ENCODE measurements around the gene PHF2.

The PHF2 gene

DNA sequence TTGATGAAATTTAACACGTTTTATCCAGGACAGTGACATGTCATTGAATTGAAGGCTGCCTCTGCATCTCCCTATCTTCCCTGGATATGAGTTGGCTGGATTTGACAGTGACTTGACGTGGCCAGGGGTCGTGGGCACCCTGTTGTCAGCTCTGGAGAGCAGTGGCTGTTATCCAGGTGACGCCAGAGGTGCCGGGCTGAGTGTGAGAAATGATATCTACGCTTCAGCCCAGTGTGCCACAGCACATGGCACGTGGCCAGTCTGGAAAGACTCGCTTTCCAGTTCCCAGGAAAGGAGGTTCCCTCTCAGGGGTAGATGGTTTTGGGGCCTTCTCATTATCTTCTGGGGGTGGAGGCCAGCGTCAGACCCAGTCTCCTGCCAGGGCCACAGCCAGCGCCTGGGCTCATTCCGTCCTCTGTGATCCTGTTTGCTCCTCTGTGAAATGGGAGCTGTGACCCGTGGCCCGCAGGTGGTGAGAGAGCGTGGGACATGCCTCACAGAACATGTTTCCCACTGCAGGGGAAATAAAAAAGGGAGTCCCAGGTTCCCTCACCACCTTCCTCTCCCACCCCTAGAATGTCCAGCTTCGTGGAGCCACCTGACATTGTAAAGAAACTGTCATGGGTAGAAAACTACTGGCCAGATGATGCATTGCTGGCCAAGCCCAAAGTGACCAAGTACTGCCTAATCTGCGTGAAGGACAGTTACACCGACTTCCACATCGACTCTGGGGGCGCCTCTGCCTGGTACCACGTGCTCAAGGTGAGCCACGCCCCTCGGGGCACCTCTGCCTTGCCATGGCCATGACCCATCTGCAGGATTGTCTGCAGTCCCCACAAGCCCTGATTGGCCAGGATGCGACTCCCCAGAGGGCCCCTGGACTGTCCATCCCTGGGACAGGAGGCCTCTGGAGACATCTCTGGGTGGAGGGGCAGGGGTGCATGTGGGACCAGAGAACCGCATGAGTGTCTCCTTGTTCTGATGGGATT, 76.5 kb downstream of the PHF2 start:
- DNase-seq (ENCODE audit: low spot score): no peak

DNA sequence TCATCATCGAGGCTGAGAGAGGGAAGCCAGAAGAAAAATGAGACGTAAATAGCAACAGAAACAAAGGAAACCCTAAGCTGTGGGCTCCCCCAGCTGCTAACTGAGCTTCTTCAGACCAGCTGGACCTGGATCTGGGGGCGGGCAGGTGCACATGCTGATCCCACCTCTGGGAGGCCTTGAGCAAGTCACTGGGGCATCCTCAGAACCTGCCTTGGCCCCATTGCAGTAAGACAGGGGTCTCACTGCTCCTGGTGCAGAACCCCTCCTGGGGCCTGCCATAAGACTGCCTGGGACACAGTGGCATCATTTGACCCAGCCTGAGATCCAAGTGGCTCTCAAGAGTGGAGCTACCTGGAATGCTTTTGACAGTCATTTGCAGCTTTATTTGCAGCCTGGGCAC, 77.4 kb downstream of the PHF2 start:
- no peak for DNase-seq (ENCODE audit: low spot score)

DNA sequence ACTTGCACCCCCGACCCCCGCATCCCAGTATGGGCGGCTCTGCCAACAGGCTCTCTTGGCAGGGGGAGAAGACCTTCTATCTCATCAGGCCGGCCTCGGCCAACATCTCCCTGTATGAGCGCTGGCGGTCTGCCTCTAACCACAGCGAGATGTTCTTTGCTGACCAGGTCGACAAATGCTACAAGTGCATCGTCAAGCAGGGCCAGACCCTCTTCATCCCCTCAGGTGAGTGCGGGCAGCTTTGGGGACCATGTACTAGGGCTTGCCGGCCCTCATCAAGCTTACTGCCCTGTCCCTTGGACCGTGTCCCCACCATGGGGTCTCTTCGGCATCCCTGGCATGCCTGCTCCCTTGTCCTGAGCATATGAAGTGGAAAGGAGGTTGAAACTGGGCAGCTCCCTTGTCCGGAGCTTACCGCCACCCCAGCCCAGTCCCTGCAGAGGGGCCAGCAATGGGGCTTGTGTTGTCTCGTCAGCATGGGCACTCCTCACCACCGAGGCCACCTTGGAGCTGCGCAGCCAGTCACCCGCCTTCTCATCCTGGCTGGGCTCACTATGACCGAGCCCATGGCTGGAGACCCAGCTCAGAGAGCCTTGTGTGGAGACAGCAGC, 78.1 kb downstream of the PHF2 start:
- no peak for DNase-seq (ENCODE audit: low spot score)

DNA sequence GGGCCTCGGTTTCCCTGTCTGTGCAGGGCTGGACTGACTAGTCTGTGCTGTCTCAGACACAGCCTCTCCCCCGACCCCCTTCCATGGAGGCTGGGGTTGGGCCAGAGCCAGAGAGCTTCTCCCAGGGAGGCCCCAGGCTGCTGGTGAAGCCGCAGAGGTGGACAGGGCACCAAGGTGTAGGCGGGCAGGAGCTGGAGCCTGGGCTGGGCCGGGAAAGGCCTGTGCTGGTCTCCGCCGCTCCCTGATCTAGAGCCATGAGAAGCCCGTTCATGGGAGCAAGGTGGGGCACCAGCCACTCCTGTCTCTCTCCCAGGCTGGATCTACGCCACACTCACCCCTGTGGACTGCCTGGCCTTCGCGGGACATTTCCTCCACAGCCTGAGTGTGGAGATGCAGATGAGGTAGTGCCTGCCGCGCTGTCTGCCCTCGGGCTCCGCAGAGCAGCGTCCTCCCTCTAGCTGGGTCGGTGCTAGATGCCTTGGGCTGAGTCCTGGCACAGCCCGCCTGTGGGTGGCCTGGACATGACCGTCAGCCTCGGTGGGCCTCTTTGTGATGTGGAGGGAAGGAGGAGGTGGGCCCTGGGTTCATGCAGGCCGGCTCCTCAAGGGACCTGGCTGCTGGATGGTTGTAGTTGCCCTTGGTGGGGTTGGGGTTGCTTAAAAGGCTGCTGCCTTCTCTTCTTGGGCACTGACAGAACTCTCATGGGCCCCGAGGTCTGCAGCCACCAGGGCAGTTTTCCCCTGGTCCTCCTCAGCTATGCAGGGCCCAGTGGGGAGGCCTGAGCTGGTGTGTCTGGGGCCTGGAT, 79.4 kb downstream of the PHF2 start:
- no peak for DNase-seq (ENCODE audit: low spot score)

DNA sequence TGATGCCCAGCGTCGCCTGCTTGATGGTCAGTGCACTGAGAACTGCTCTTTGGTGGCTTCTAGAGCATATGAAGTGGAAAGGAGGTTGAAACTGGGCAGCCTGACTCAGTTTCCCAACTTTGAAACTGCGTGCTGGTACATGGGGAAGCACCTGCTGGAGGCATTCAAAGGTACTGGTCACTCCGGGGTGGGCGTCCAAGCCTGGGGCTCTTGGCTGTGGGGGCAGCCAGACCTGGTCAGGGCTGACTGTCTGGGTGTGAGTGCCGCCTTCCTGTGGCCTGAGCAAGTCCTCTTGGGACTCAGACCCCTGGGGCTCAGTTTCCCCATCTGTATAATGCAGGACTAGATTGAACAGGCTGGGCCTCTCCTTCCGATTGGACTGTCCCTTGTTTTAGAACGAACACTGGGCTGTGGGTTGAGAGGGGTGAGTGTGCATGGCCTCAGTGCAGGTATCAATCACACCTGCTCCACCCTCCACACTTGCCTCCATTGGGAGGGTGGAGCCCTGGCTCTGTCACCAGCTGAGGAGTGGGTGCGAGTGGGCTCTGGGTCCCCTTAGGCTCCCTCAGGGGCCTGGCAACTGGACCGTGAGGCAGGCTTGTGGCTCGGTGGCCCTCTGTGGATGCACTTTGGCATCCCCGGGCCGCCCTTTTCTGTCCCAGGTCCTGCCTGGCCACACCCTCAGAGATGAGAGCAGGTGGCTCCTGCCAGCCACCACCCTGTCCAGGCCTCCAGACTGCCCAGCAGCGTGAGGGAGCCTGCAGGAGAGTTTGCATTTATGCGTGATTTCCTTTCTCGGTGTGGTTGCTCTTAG, 80.2 kb downstream of the PHF2 start:
- DNase-seq (ENCODE audit: low spot score): no peak

DNA sequence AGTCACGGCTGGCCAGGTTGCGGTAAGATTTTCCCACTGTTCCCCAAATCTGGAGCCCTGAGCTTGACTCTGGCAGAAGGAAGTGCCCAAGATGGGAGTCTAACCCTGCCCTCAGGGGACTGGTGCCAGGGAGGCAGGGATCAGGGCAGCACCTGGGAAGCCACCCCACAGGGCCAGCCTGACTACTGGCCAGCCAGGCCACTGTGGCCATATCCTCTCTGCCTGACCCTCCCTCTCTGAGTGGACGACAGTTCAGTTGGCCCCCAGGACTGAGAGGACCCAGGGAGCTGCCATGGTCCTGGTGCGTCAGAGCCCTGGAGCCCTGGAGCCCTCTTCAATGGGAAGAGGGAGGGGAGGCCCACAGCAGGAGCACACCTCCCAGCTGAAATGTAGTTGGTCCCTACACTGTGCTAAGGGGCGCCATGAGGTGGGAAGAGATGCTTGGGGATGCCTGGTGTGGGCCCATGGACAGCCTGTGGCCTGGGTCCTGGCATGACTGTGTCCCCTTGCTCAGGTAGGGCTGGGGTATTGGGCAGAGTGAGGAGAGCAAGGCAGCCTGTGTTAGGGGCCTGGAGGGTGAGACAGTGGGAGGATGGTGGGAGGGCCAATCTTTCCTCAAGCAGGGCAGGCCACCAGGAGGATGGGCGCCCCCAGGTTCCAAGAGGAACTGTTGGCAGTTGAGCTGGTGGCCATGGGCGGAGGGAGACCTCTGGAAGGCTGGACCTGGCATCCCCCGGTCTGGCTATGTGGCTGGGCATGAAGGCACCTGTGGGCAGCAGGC, 81.1 kb downstream of the PHF2 start:
- no peak for DNase-seq (ENCODE audit: low spot score)

DNA sequence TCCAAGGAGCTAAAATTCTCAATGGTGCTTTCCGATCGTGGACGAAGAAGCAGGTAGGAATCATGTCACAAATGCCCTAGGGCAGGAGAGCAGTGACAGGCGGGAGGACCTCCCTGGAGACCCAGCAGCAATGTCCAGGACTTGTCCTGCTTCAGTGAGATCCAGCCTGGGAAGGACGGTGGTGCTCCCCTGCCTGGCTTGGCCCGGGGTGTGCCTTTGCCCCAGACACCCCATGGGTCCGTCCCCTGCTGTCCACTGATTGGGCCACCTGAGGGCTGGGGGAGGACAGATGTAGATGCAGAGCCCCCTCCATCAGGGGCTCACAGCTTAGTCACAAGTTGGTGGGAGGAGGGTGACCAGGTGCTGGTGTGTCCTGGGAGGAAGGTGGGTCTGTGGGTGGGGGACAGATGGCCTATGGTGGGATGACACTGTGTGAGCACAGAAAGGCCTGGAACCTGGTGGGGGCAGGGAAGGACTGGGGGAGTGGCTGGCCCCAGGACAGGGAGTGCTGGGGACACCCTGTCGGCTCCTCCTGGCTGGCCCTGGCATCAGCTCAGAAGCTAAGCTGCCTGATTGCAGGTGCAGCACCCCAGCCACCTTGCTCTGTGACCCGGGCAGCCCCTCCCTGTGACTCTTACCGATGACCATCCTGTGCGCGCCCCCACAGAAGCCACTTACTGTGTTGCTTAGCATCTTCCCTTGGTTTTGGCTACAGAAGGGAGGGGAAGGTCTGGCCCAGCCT, 82.0 kb downstream of the PHF2 start:
- no peak for DNase-seq (ENCODE audit: low spot score)

DNA sequence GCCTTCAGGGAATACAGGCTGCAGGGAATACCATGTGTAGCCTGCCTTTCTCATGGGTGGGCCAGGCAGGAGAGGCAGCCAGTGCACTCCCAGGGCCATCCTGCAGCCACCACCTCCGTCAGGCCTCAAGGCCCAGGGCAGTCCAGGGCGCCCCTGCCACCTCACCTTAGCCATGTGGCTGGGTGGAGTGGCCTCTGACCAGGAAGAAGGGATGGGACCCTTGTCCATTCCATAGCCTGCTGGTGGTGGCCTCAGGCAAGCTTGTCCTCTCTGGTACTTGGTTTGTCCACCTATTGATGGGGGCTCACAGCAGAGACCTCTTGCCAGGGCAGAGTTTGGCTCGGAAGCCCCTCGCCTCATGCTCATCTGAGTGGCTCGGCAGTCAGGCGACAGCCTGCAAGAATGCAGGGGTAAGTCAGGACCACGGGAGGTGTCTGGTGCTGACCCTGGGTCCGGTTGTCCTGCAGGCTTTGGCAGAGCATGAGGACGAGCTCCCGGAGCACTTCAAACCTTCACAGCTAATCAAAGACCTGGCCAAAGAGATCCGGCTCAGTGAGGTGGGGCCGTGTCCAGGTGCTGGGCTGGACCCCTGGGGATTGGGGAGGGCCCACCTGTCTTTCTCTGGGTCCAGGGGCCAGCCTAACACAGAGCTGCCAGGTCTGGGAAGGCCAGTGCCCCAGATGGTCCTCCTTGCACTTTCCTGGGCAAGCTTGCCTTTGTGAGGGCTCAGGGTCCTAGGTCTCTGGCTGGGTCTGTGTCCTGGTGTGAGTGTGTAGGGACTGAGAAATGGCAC, 82.9 kb downstream of the PHF2 start:
- no peak for DNase-seq (ENCODE audit: low spot score)

DNA sequence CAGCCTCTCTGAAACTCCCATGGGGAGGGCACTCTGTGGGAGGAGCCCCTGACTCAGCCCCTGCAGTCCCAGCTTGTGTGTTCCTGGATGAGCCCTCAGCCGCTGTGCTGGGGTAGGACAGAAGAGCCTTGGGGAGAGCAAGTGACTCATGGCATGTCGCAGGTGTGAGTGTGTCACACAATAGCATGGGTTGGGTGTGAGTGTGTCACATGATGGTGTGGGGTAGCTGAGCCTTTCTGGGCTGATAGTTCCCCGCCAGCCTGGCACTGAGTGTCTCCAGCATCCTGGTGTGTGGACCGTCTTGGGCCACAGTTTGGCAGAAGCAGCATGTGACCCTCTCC, 83.4 kb downstream of the PHF2 start:
- DNase-seq (ENCODE audit: low spot score): no peak

DNA sequence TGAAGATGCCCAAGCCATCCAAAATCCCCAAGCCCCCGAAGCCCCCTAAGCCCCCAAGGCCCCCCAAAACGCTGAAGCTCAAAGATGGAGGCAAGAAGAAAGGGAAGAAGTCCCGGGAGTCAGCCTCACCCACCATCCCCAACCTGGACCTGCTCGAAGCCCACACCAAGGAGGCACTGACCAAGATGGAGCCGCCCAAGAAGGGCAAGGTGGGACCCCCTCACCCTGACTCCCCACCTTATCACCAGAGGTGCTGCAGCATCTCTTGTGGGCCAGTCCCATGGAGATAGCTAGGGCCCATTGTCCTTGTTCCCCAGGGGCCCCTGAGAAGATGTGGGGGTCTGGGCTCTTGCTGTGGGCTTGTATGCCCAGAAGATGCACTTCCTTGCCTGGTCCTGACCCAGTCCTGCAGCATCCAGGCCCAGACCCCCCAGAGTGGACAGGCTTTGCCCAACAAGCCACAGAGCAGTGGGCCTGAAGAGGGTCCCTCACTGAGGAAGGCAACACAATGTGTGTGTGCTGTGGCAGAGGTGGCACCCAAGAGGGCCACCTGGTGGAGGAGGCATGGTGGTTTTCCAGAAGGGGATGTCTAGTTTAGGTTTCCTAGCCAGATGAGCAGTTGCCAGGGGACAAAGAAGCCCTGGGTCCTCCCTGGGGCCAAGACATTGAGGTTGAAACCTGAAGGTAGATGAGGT, 84.1 kb downstream of the PHF2 start:
- no peak for DNase-seq (ENCODE audit: low spot score)

DNA sequence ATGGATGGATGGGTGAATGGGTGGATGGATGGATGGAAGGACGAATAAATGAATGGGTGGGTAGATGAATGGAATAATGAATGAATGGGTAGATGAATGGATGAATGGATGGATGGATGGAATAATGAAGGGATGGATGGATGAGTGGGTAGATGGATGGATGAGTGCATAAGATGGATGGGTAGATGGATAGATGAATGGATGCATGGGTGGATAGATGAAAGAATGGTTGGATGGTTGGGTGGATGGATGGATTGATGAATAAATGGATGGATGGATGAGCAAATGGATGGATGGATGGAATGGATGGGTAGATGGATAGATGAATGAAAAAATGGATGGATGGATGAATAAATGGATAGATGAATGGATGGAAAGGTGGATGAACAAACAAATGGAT, 85.2 kb downstream of the PHF2 start:
- DNase-seq (ENCODE audit: low spot score): no peak

DNA sequence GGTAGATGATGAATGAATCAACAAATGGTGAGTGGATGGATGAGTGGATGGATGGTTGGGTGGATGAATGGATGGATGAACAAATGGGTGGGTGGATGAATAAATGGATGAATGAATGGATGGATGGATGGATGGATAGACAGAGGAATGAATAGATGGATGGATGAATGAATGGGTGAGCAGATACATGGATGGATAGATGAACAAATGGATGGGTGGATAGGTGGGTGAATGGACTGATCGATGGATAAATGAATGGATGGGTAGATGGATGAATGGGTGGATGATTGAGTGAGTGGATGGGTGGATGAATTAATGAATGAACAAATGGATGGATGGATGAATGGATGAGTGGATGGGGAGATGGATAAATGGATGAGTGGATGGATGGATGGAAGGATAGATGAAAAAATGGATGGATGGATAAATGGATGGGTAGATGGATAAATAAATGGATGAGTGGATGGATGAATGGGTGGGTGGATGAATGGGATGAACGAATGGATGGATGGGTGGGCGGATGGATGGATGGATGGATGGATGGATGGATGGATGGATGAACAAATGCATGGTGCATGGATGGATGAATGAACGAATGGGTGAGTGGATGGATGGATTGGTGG, 85.7 kb downstream of the PHF2 start:
- DNase-seq (ENCODE audit: low spot score): no peak

DNA sequence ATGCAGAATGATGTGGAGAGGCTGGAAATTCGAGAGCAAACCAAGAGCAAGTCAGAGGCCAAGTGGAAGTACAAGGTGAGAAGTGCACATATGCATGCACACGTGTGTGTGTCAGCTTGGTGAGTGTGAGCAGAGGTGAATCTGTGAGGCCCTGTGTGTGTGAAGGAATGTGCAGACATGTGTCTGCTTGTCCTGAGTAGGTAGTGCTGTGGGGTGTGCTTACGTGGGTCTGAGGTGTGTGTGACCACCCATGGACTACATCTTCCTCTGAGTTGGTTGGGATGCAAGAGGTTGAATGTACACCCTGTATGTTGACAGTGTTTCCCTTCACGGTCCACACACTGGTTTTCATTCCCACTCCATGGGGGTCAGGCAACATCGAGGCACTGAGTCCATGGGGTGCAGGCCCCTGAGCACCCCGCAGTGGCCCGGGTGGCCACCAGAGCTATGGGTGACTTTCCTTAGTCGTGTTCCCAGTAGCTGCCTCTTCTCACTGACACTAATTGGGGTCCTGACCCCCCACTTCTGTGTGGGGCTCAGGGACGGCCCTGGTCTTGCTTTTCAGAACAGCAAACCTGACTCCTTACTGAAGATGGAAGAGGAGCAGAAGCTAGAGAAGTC, 86.7 kb downstream of the PHF2 start:
- no peak for DNase-seq (ENCODE audit: low spot score)

DNA sequence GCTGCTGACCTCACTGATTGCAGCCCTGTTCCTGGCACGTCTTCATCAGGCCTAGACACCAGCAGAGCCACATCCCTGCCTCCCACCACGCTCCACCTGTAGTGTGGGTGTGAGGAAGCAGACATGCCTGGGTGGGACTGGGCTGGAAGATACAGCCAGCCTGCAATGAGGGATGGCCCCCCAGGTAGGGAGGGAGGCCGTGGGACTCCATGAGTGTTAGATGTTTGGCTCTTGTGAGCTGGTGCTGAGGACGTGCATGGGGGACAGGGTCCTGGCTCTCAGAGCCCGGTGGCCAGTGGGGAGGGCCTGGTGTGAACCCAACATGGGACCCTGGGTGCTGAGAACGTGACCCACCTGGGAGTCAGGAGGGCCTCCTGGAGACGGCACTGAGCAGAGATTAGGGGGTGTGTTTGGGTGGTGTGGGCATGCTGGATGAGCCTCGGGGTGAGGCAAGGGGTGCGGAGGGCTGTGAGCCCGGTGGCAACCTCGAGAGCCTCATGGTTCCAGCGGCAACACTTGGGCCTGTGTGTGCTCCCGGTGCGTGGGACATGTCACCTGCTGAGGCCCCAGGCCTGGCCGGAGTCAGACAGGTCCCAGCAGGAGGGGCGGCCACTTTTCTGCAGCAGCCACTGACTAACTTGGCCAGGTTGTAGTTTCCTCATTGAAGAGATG, 87.6 kb downstream of the PHF2 start:
- DNase-seq (ENCODE audit: low spot score): no peak

DNA sequence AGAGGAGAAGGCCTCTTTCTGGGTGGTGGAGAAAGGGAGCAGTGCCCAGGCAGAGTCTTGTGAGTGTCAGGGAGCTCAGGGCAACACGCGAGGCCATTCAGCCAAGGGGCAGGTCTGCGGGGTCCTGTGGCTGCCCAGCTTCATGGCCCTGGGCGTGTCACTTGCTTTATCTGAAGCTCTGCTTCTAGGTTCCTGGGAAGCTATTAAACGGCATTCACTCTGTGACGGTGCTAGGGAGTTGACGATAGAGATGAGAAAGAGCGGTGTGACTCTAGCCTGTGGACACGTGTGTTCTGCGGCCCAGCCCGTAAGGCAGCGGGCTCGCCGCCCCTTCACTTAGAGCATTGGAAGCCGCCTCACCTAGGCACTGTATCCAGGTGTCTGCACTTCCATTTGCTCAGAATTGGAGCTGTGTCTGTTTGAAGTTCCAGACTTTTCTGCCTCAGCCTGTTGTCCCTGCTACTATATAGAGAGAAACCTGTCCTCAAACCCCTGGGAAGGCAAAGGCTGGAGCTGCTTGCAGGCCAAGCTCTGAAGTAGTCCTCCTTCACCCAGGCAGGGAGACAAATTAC, 88.3 kb downstream of the PHF2 start:
- no peak for DNase-seq (ENCODE audit: low spot score)

DNA sequence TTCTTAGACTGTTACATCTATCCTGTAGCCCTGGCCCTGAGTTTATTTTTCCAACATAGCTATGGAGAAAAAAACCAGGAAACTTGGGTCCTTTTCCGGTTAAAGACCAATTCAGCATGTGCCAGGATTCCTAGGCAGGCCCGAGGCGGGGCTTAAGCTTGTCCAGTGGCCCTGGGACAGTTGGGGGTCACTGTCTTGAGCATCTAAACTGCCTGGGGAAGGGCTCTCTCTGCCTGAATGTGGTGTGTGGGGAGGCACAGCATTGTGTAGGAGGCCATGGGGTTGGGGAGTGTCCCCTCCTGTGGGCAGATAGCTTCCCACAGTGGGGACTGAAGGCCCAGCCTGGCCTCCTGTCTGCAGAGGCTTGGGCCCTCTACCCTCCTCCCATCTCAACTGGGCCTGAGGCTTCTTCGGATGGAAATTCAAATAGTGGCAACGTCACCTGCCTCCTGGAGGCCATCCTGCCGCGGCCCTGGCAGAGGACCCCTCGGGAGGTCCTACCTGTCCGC, 88.8 kb downstream of the PHF2 start:
- no peak for DNase-seq (ENCODE audit: low spot score)

Data from D341Med (cell line).